Activated naive CD4-positive, alpha-beta T cell treated with Interleukin-2 at 50 U/mL for 16 hours (primary cell): ENCODE data around the gene TAAR9.
"Not testable (repeated sequence)": the region's sequence is repeated elsewhere in the genome, so short reads cannot be mapped to it uniquely, and the experiment has no call there.

Experiments
- DNase-seq: peaks from one replicate; pipeline ENCODE4 v3.0.0-alpha.2; 2020

TAAR9 gene

DNA sequence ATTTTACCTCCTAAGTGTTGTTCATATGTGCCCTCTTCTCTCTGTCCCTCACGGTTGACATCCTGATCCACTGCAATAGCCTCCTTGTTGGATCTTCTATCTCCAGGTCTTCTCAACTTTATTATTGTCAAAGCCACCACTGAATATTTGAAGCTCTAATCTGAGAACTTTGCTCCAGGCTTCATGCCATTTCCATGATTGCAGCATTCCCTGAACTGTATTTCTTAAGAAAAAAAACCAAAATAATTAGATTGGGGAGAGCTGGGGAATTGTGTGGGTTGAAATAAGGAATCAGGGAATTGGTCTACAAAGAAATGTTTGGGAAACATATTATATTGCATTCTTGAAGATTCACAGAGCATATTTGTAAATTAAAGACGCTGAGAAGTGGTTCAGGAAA is 22.7 kb upstream of the TAAR9 start:
- DNase-seq, result no peak

DNA sequence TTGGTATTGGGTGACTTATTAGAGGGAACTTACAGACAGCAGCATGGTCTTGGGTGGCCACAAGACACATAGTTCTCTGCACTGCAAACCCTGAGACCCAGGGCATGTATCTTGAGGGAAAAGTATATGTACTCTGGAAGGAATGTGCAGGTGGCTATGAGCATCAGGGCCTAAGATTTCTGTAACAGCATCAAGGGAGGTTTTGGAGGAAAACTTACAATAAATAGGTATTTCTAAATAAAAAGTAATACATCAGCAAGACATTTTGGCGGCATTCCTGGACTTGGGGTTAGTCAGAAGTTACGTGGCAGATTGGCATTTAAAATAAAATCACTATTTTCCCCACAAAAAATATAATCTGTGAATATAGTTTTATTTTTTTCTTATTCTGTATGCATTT is 17.1 kb upstream of the TAAR9 start:
- no peak for DNase-seq

- no peak for DNase-seq
These were observed 13.4 kb upstream of the TAAR9 start for GRCh38 chr6:132524646-132525045.

DNA sequence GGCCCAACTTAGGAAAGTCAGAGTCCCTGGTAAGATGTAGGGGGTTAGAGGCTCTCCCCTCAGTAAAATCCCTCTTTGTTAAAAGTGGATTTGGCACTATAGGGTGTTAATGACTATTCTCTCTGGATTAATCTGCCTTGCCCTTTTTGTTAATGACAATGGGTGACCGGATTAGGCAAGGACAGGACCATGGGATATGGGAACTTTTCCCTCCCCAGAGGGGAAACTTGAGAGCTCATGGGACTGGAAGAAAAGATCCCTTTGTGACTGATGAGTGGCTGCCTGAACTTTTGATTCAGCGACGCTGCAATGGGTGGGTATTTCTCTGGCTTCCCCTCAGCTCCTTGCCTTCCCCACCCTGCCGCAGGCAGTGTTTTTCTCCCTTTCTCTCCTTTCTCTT is 12.2 kb upstream of the TAAR9 start:
- DNase-seq, result no peak

DNA sequence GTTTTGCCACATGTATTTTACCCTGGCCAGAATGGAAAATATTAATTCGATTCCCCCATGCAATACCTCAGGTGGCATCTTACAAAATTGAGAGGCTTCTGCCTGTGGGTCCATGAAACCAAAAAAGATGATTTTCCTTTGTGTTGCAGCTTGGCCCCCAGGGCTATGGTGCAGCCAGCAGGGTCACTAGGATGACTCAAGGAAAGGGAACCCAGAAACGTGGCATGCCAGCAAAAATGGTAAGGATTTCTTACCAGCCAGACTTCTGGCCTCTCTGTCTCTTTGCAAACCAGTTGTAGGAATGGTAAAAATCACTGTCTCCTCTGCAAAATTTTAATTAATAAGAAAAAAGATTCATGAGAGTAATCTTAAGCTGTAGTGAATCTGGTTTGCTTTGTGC is 11.6 kb upstream of the TAAR9 start:
- no peak for DNase-seq

- no peak for DNase-seq
These were observed 10.3 kb upstream of the TAAR9 start for GRCh38 chr6:132527791-132528190.

DNA sequence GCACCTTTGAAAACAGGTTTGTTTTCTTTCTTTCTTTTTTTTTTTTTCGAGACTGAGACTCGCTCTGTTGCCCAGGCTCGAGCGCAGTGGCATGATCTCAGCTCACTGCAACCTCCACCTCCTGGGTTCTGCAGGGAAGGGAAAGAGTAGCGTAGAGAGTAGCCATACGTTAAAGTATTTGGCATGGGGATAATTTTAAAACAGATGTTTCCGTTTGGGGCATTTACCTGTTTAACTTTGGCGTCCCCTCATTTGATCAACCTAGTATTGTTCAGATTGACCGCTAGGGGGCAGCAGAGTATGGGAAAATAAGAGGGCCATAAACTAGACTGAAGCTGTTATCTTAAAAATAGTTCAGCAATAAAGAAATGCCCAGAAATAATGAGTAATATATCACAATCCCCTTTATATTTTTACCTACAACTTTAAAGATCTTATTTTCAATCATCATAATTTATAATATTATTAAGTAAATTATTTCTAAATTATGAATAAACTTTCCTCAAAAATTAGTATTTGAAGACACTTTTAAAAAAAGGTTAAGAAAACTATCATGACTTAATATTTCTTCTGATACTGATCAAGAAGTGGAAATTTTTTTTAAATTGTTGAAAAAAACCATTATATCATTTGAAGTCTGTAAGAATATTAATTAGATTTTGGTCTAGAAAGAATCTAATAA is 7.6 kb upstream of the TAAR9 start:
- DNase-seq, result peak; percentile 63

- not testable (repeated sequence) for DNase-seq
These were observed 3.5 kb upstream of the TAAR9 start for GRCh38 chr6:132534546-132534945.

- no peak for DNase-seq
These were observed 932 bp upstream of the TAAR9 start for GRCh38 chr6:132537145-132537544.

DNA sequence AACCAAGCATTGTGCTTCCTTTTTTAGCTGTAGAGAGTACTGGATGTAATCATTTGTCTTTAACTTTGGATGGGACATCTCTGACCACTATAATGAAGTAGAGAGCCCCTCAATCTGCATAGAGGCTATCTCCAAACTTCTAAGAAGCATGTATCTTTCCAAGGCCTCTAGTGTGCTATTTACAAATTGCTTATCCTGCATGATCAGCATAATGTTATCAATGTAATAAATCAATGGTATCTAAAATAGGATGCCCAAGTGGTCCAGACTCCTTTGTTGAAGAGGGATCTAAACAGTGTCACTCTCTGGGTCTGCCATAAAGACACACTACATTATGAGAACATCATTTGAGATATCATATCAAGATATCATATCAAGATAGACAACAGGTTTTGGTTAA is 6.7 kb downstream of the TAAR9 start:
- no peak for DNase-seq

DNA sequence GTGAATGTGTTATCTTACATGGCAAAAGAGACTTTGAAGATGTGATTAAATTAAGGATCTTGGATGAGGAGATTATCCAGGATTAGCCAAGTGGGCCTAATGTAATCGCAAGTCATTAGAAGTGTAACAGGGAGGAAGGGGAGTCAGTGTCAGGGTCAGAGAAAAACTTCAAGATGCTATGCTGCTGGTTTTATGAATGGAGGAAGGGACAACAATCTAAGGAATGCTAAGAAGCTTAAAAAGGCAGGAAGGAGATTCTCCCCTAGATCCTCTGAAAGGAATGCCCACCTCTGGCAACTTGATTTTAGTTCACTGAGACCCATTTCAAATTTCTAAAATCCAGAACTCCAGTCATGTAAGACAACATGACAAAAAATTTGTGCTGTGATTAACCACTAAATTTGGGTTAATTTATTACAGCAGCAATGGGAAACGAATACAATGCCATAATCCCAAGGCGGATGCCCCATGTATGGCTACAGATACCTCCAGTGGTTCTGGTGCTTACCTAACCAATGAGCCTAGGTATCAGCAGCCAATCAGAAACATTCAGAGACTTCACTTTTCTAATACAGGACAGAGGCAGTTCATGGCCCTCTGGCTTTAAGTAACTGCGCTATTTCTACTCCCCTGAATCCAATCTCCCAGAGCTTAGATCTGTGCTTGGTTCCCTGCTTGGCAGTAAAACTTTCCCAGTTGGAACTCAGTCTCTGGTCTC is 10.8 kb downstream of the TAAR9 start:
- no peak for DNase-seq

DNA sequence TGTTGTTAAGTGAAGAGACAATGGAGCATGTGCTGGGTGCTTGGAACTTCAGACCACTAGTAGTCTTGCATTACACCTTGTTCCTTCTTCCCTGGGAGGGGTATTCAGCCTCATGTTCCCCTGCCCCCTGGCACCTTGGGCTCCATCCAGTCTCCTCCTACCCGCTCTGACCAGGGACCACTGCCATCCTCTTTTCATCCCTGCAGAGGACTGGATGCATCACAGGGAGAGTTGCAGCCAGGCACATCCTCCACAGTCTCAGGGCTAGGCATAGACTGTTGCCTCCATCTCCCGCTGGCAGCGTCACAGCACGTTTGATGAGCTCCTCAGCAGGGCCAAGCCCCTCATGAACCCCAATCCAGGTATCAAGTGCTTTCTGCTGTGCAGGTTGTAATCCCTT is 13.1 kb downstream of the TAAR9 start:
- no peak for DNase-seq

DNA sequence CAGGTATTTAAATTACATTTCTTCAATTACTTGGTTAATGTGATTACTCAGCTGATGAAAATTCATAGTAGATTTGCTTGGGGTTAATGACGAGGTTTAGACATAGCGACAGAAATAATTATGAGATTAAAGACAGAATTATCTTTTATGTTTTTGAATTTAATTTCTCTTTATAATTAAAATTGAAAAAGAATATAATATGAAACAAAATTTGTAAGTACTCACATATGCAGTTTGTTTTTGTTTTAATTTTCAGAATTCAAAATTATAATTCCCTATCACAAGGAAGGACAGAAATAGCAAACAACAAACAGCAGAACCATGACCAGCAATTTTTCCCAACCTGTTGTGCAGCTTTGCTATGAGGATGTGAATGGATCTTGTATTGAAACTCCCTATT is 14.3 kb downstream of the TAAR9 start, which contains the start of gene TAAR8:
Gene TAAR8, plus strand, starts transcription at position 301 of the 400 bp plus-strand sequence. Its CDS starts 21 bp downstream, at position 322.
- no peak for DNase-seq

- not testable (repeated sequence) for DNase-seq
These were observed 22.0 kb downstream of the TAAR9 start for GRCh38 chr6:132560087-132560486.

GRCh38 chr6:132566404-132566803 is 28.3 kb downstream of the TAAR9 start:
- DNase-seq, result no peak

DNA sequence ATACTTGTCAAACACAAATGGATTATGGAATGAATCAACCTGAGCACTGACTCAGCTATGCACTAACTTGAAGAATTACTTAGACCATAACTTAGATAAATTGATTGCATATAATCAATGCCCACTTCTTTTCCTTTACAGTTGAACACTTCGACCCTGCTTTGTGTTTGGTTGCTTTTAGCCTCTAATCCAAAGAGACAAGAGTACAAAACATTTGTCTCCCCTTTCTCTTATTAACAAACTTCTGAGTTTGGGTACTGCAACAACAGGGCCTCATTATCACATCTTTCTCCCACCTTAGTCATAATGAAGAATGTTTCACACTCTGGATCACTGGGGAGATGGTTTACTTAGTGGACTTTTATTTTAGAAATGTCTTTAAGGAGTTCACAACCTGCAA is 29.5 kb downstream of the TAAR9 start:
- no peak for DNase-seq

- DNase-seq, result no peak
These were observed 30.5 kb downstream of the TAAR9 start for GRCh38 chr6:132568611-132569010.

- no peak for DNase-seq
These were observed 31.1 kb downstream of the TAAR9 start for GRCh38 chr6:132569170-132569569.

DNA sequence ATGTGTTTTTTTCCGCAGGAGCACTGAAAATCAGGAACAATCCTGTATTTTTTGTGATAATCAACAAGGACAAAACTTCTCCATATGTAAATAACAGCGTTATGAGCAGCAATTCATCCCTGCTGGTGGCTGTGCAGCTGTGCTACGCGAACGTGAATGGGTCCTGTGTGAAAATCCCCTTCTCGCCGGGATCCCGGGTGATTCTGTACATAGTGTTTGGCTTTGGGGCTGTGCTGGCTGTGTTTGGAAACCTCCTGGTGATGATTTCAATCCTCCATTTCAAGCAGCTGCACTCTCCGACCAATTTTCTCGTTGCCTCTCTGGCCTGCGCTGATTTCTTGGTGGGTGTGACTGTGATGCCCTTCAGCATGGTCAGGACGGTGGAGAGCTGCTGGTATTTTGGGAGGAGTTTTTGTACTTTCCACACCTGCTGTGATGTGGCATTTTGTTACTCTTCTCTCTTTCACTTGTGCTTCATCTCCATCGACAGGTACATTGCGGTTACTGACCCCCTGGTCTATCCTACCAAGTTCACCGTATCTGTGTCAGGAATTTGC is 32.2 kb downstream of the TAAR9 start, which contains the start of gene TAAR6:
Gene TAAR6, plus strand, starts transcription at position 102 of the 557 bp plus-strand sequence. Its CDS starts 0 bp downstream, at position 102.
- no peak for DNase-seq

DNA sequence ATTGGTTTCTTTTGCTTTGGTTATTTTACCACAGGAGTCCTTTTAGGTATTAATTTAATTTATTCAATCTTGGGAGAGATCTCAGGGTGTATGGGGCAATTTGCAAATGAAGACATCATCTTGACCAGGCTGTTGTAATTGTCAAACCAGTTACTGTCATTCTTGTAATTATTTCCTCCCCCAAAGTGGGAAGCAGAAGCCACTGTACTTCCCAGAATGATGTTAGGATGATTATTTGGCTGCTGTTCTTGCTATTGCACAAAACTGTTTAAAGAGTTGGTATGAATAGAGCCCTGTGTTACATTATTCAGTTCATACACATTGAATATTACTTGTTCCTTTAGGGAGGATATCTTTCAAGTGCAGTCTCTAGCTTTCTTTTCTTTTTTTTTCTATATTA is 33.7 kb downstream of the TAAR9 start:
- no peak for DNase-seq

GRCh38 chr6:132584698-132585097 is 46.6 kb downstream of the TAAR9 start:
- no peak for DNase-seq

- no peak for DNase-seq
These were observed 49.3 kb downstream of the TAAR9 start for GRCh38 chr6:132587424-132587823.
